Activated gamma-delta T cell treated with anti-CD3 and anti-CD28 coated beads, Interleukin-2, amount 50 U/mL, for 16 hours (primary cell): ENCODE measurements around the gene NR3C1.

ENCODE experiments used
- DNase-seq: peaks from one replicate; pipeline ENCODE4 v3.0.0-alpha.2; 2020; ENCODE audit warnings: low read depth

The NR3C1 gene

DNA sequence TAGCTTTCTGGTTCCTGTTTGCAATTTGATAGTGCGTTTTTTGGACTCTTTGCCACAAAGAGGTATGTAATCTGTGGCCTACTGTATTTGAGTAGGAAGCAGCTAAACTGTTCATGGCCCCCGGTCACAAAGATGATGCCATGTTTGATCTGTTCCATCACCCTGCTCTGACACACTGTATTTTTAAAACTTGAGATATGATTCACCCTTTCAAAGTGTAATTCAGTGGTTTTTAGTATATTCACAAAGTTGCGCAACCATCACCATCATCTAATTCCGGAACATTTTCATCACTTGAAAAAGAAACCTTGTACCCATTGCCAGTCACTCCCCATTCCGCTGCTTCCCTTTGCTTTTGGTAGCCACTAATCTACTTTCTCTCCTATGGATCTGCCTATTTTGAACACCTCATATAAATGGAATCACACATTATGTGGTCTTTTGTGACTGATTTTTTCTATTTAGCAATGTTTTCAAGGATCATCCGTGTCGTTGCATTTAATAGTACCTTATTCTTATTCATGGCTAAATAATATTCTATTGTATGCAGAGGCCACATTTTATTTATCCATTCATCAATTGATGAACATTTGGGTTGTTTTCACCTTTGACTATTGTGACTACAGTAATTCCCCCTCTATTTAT, 141.6 kb downstream of the NR3C1 start:
- DNase-seq, result no peak

- no peak for DNase-seq
Measured at GRCh38 chr5:143259254-143259605, 144.3 kb downstream of the NR3C1 start.

DNA sequence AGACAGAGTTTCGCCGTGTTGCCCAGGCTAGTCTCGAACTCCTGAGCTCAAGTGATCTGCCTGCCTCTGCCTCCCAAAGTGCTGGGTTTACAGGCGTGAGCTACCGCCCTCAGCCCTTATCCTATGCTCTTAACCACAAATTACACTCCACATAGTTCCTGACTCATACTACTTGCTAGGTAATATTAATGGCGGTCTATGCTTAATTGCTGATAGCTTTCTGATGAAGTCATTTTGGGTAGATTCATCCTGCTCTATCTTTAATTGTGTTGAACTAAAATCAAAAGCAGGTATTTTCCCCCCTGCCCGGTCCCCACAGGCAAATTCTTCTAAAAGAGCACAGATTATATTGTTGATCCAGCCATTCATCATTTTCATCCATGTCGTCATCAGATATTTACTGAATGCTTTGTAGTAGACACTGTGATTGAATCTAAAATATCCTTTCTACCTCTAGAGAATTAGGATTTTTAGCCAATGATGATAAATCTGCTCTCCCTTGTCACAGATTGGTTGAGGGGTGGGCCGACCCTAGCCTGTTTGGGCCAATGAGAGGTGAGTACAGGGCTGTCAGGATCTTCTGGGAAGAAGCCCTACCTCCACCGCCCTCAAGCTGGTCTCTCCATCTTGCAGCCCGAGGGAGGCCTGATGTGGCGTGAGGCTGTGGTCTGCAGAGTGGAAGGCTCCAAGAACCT, 144.8 kb downstream of the NR3C1 start:
- DNase-seq, result no peak

DNA sequence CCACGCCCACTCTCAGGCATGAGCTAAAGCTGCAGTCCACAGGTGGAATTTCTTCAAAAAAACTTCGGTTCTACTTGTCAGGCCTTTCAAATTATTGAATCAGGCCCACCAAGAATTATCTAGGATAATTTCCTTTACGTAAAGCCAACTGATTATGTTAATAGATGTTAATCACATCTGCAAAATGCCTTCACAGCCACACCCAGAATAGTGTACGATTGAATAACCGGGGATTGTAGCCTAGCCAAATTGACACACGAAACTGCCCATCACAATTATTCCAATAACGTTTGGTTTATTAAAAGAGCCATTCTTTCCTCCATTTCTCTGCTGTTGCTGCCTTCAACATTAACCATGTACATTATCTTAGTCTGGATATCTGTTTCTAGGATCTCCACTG, 148.7 kb downstream of the NR3C1 start:
- DNase-seq, result no peak

GRCh38 chr5:143251946-143252345, 151.5 kb downstream of the NR3C1 start:
- DNase-seq, result no peak

DNA sequence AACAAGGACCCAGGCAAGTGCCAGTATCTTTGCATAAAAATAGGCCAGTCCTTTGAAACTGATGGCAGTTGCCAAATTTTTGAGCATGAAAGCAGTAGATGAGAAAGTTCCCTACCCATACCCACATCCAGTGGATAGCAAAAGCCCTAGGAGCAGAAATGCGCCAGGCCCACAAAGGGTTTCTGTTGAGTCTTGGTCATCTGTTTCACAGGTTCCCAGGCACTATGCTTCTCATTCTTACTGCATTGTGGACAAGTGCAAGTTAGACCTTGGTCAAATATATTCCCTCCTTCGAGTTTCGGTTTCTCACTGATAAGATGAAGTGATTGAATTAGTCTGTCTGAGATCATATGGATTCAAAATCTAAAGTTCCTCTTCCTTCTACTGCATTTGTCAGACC, 152.3 kb downstream of the NR3C1 start:
- DNase-seq, result no peak

DNA sequence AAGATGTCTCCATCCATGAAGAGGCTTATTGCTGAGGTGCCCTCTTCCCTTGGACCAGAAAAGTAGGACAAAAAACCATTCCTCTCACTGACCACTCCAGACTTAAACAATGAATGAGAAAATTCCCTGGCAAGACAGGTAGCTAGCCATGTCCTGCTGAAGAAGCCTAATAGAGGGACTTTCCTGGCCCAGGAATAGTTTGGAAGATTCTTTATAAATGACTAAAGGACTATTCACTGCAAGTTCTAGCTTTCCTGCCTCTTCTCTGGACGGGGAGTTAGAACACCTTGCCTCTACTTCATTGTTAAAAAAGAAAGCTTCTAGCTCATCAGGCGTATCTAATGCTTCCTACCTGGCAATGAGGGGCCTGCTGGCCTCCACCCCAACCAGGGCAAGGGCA, 153.6 kb downstream of the NR3C1 start:
- DNase-seq, result no peak

DNA sequence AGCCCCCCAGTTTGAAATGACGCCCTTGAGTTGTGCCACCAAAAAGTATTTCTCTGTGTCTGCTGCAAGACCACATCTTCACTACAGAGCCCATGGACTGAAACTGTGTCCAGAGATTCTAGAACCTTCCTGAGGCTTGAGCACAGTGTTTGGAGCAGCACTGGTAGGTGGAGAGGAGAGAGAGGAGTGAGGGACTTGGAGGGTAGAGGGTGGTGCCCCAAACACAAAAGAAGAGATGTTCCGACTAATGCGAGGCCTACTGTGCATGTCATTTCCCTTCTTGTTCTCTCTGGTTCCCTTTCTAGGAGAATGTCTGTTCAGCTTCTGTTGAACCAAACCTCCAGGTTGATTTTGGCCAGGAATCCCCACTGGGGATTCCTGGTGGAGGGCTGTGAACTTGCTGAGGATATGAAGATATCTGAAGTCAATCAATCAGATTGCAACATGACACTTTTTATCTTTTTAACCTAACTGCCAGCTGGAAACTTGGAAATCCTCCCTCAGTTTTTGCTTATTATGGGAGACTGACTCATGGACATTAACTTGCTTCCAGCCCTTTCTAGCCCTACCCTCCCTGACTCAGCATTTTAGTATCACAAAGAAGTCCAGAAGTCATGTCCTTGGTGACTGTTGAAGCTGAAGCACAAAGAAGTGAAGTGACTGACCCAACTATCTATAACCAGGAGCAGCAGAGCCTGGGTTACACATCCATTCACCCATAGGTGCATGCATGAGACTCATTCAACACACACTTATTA, 154.5 kb downstream of the NR3C1 start:
- no peak for DNase-seq

GRCh38 chr5:143248391-143248790, 155.1 kb downstream of the NR3C1 start:
- DNase-seq, result no peak

DNA sequence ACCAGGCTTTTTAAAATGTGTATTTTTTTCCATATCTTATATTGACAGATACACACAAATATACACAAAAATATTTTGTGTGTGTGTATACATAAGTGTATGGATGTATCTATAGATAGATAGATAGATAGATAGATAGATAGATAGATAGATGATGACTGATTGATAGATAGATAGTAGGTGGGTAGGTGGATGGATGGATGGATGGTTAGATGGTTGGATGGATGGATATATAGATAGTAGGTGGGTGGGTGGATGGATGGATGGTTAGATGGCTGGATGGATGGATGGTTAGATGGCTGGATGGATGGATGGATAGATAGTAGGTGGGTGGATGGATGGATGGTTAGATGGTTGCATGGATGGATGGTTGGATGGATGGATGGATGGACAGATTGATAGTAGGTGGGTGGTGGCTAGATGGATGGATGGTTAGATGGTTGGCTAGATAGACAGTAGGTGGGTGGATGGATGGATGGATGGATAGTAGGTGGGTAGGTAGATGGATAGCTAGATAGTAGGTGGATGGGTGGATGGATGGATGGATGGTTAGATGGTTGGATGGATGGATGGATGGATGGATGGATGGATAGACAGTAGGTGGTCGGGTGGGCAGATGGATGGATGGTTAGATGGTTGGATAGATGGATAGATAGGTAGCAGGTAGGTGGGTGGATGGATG, 156.2 kb downstream of the NR3C1 start:
- DNase-seq, result no peak

DNA sequence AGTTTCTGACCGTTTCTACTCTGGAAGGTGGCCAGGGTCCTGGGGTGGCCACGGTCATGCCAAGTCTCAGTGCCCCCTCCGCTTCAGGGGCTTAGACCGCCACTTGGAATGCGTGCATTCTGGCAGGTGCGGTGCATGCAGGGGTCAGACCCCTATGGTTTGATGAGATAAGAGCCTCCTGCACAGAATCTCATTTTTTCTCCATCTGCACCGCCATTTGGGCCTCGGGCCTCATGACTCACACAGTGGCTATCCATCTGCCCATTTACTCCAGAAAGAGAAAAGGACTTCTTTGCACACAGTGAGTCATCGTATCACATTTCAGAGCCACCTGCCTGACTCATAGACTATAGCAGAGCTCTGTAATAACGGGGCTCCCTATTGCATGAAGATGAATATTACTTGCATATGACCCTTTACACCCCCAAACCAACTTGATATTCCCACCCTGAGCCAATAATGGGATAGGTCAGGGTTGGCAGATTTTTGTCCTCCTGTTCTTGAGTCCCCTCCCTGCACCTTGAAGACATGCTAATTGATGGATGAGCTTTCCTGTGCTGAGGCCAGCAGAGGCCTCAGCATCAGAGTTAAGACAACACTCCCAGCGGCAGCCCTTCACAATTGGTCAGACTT, 157.4 kb downstream of the NR3C1 start:
- DNase-seq, result no peak

- DNase-seq, result no peak
Measured at GRCh38 chr5:143244990-143245389, 158.5 kb downstream of the NR3C1 start.

GRCh38 chr5:143244000-143244736, 159.3 kb downstream of the NR3C1 start:
- DNase-seq, result no peak

GRCh38 chr5:143243103-143243502, 160.4 kb downstream of the NR3C1 start:
- no peak for DNase-seq

GRCh38 chr5:143241892-143242291, 161.6 kb downstream of the NR3C1 start:
- no peak for DNase-seq

- no peak for DNase-seq
Measured at GRCh38 chr5:143239882-143240518, 163.5 kb downstream of the NR3C1 start.

GRCh38 chr5:143238620-143239019, 164.9 kb downstream of the NR3C1 start:
- no peak for DNase-seq

- no peak for DNase-seq
Measured at GRCh38 chr5:143237664-143238063, 165.8 kb downstream of the NR3C1 start.

DNA sequence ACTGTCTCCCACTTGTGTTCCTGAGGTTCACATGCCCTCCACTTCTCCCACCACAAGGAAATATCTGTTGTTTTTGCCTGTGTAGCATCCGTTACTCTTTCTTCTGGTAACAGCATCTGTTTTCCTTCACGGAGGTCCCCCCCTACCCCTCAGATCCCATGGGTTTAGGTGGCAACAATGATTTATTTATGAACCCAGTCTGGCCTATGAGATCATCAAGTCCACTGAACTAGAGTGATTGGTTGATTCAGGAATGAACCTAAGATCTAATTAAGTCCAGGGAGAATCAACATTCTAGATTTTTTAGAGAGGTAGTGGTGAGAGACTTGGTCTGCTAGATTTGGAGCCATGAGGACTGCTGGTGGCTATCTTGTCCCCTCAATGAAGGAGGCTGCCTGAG, 166.8 kb downstream of the NR3C1 start:
- no peak for DNase-seq

DNA sequence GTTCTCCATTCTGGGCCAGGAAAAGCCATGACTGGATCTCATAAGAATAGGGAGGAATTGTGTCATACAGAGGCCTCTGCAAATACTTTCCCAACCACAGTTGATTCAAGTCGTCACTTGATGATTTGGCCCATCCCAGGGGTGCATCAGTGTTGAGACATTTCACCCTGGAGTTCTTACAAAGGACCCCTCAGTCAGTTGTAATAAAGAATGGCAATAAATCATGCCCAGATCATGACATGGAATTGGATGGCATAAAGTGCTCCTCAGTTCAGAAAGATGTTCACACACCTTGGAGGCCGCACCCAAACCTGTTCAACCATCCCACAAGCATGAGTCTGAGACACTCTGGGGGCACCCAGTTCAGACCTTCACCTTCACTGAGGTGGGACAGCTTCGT, 168.1 kb downstream of the NR3C1 start:
- no peak for DNase-seq
